Activated CD4-positive, alpha-beta T cell treated with anti-CD3 and anti-CD28 coated beads, Interleukin-2, amount 50 U/mL, for 24 hours (primary cell): Measurements from ENCODE around the gene HIVEP3.
"Not testable (repeated sequence)": the region's sequence is repeated elsewhere in the genome, so short reads cannot be mapped to it uniquely, and the experiment has no call there.

Experiments used
- DNase-seq, 2 donors: peaks; one replicate each; pipeline ENCODE4 v3.0.0-alpha.2; 2020; ENCODE audit warnings: low read depth in 1 of 2, low spot score in 1 of 2

The HIVEP3 gene

GRCh38 chr1:41918450-41919043 is at the start of gene HIVEP3:
Gene HIVEP3, minus strand, starts transcription at chr1:41918922.
- no peak for DNase-seq

GRCh38 chr1:41964400-41964799 is 45.7 kb upstream of the HIVEP3 start:
- DNase-seq, result no peak

- DNase-seq, result no peak
Measured at GRCh38 chr1:41963636-41964035, 44.9 kb upstream of the HIVEP3 start.

- no peak for DNase-seq
Measured at GRCh38 chr1:41958015-41958673, 39.4 kb upstream of the HIVEP3 start.

GRCh38 chr1:41957568-41957967 is 38.8 kb upstream of the HIVEP3 start:
- no peak for DNase-seq

GRCh38 chr1:41955461-41956159 is 36.9 kb upstream of the HIVEP3 start:
- no peak for DNase-seq

- no peak for DNase-seq
Measured at GRCh38 chr1:41954533-41954944, 35.8 kb upstream of the HIVEP3 start.

- DNase-seq, result no peak
Measured at GRCh38 chr1:41953291-41953690, 34.6 kb upstream of the HIVEP3 start.

- DNase-seq, result no peak
Measured at GRCh38 chr1:41952208-41952607, 33.5 kb upstream of the HIVEP3 start.

- peak in 1 of 2 donors; percentile 2 for DNase-seq
Measured at GRCh38 chr1:41951492-41951891, 32.8 kb upstream of the HIVEP3 start.

- DNase-seq, result peak in 1 of 2 donors; percentile 3
Measured at GRCh38 chr1:41950820-41951219, 32.1 kb upstream of the HIVEP3 start.

- DNase-seq, result not testable (repeated sequence)
Measured at GRCh38 chr1:41945946-41946345, 27.2 kb upstream of the HIVEP3 start.

- no peak for DNase-seq
Measured at GRCh38 chr1:41943717-41944116, 25.0 kb upstream of the HIVEP3 start.

- no peak for DNase-seq
Measured at GRCh38 chr1:41942278-41942677, 23.6 kb upstream of the HIVEP3 start.

GRCh38 chr1:41941381-41941780 is 22.7 kb upstream of the HIVEP3 start:
- no peak for DNase-seq

- DNase-seq, result no peak
Measured at GRCh38 chr1:41939194-41939593, 20.5 kb upstream of the HIVEP3 start.

- no peak for DNase-seq
Measured at GRCh38 chr1:41936107-41936506, 17.4 kb upstream of the HIVEP3 start.

GRCh38 chr1:41935226-41935625 is 16.5 kb upstream of the HIVEP3 start:
- DNase-seq, result no peak

GRCh38 chr1:41933106-41933505 is 14.4 kb upstream of the HIVEP3 start:
- no peak for DNase-seq

GRCh38 chr1:41931578-41931977 is 12.9 kb upstream of the HIVEP3 start:
- no peak for DNase-seq

- DNase-seq, result no peak
Measured at GRCh38 chr1:41927118-41927517, 8.4 kb upstream of the HIVEP3 start.

- DNase-seq, result no peak
Measured at GRCh38 chr1:41925712-41926111, 7.0 kb upstream of the HIVEP3 start.
